ENCODE results near the gene ZNF493.

GRCh38 chr19:21410166-21410565, 13.2 kb downstream of the ZNF493 start:
- no peak for TF ChIP-seq EZH2 (optimal IDR thresholded peaks at IDR 0.05; ENCODE audit: low read depth, low read length)
- TF ChIP-seq, protein P1, sequence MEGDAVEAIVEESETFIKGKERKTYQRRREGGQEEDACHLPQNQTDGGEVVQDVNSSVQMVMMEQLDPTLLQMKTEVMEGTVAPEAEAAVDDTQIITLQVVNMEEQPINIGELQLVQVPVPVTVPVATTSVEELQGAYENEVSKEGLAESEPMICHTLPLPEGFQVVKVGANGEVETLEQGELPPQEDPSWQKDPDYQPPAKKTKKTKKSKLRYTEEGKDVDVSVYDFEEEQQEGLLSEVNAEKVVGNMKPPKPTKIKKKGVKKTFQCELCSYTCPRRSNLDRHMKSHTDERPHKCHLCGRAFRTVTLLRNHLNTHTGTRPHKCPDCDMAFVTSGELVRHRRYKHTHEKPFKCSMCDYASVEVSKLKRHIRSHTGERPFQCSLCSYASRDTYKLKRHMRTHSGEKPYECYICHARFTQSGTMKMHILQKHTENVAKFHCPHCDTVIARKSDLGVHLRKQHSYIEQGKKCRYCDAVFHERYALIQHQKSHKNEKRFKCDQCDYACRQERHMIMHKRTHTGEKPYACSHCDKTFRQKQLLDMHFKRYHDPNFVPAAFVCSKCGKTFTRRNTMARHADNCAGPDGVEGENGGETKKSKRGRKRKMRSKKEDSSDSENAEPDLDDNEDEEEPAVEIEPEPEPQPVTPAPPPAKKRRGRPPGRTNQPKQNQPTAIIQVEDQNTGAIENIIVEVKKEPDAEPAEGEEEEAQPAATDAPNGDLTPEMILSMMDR (IDR thresholded peaks at IDR 0.05; ENCODE audit: low read length): no peak
